Brain microvascular endothelial cell (primary cell): ENCODE results near the gene MORC2.

Source experiments
- DNase-seq: peaks from one replicate; pipeline ENCODE4 v3.0.0-alpha.2; 2020
- H3K27ac ChIP-seq: fragments of 250-450 bp; sonication (Bioruptor Pico); 2 replicates; pipeline ENCODE4 v1.5.1; 2020; ENCODE audit warnings: mild to moderate bottlenecking, moderate library complexity
- H3K27me3 ChIP-seq: fragments of 250-450 bp; sonication (Bioruptor Pico); replicated peaks from 2 replicates; pipeline ENCODE4 v1.5.1; 2020; ENCODE audit warnings: mild to moderate bottlenecking
- H3K36me3 ChIP-seq: fragments of 250-450 bp; sonication (Bioruptor Pico); replicated peaks from 2 replicates; pipeline ENCODE4 v1.5.1; 2020; ENCODE audit warnings: mild to moderate bottlenecking
- H3K4me3 ChIP-seq: 2 replicates; pipeline ENCODE4 v1.5.1; 2011; ENCODE audit warnings: low read depth, mild to moderate bottlenecking, control low read depth, low read length, moderate library complexity
- in situ Hi-C: cut with HindIII; loops from 2 replicates; pipeline ENCODE4 v1.10.0; 2017; ENCODE audit warnings: low sequenced_read_pairs, low pct_ligation_motif_present
- TF ChIP-seq, protein P1 (sequence below): IDR thresholded peaks from 2 replicates; pipeline ENCODE4 v1.5.1; 2011; ENCODE audit warnings: low read depth, mild to moderate bottlenecking, moderate library complexity, low read length, control low read depth, inconsistent platforms; ENCODE audit errors: missing control alignments

MORC2 gene

DNA sequence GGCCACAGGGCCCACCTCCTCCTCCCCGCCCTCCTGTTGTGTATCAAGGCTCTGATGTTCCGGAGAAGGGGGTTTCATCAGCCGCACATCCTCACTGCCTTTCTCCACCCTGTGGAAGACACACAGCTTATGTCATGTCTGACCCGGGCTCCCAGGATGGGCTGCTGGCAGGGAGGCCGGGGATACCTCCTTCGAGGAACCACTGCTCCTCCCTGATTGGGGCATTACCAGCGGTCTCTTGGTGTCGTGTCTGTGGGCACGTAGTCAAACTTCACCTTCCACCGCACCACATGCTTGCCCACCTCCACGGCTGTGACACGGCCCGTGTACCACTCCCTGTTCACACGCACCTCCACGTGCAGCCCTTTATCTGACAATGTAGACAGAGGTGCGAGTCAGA, 35.9 kb downstream of the MORC2 start:
- H3K27ac ChIP-seq: no peak overlapping the region
- no peak for DNase-seq
- TF ChIP-seq, protein P1, sequence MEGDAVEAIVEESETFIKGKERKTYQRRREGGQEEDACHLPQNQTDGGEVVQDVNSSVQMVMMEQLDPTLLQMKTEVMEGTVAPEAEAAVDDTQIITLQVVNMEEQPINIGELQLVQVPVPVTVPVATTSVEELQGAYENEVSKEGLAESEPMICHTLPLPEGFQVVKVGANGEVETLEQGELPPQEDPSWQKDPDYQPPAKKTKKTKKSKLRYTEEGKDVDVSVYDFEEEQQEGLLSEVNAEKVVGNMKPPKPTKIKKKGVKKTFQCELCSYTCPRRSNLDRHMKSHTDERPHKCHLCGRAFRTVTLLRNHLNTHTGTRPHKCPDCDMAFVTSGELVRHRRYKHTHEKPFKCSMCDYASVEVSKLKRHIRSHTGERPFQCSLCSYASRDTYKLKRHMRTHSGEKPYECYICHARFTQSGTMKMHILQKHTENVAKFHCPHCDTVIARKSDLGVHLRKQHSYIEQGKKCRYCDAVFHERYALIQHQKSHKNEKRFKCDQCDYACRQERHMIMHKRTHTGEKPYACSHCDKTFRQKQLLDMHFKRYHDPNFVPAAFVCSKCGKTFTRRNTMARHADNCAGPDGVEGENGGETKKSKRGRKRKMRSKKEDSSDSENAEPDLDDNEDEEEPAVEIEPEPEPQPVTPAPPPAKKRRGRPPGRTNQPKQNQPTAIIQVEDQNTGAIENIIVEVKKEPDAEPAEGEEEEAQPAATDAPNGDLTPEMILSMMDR: no peak
- H3K4me3 ChIP-seq: no peak overlapping the region
- H3K36me3 ChIP-seq: peaks cover 89% of the 10 kb centered on the region
- H3K27me3 ChIP-seq: no peaks in the 10 kb centered on the region
- in situ Hi-C loops: no loop called here

DNA sequence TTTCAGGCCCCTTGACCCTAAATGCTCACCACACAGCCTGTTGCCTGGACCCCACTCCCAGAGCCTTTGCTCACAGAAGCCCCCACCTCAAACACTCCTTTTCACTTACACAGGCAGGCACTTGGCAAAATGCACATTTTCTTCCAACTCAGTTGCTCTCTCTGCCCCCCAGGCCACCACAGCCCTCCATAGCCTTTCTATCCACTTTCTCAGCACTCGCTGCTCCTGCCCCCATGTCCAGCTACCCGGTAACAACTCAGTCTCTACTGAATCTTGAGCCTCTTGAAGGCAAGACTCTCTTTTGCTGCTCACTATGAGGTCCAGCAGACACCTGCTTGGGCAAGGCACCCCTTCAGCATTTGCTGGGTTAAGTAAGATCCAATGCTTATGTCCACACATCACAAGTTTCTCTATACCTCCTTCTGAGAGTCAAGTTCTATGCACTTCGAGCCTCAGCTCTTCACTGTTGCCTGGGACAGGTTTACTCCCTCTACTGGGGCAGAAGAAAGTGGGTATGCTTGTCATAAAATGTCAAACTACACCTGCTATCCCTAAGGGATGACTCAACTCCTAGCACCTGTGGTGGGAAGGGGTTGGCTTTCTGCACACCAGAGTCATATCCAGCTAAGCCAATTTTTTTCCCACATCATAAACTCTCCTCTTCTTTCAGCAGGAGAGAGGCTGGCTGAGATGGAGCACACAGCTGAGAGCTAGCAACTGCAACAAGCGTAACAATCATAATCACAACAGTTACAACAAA, 36.9 kb downstream of the MORC2 start:
- Histone ChIP-seq H3K36me3 (peaks cover 89% of the 10 kb centered on the region), H3K27ac (no peak overlapping the region)

DNA sequence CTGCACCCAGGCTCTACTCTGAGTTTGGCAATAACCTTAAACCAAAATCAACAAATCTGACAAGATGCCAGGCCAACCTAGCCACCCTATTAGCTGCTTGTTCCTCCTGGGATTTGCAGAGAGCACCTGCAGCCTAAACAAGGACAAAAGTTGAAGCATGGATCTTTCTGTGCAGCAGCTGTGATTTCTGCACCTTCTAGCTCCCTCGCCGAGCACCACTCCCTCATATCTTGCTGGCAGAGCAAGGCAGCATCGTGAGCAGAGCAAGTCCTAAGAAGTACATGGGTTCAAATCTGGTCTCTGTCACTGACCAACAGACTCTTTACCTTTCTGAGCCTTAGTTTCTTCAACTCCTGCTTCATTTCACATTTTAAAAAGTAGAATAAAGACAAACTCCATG, 38.3 kb downstream of the MORC2 start:
- no peak overlapping the region for H3K27ac ChIP-seq
- in situ Hi-C loops: no loop called here
- peaks cover 82% of the 10 kb centered on the region for H3K36me3 ChIP-seq
- H3K4me3 ChIP-seq: no peak overlapping the region
- TF ChIP-seq, protein P1: no peak
- no peak for DNase-seq
- no peaks in the 10 kb centered on the region for H3K27me3 ChIP-seq

More for the DNA sequence above, 36.9 kb downstream of the MORC2 start:
- Histone ChIP-seq H3K4me3 (no peak overlapping the region), H3K27me3 (no peaks in the 10 kb centered on the region)
- in situ Hi-C loops: no loop called here
- DNase-seq: no peak
- TF ChIP-seq, protein P1: no peak

DNA sequence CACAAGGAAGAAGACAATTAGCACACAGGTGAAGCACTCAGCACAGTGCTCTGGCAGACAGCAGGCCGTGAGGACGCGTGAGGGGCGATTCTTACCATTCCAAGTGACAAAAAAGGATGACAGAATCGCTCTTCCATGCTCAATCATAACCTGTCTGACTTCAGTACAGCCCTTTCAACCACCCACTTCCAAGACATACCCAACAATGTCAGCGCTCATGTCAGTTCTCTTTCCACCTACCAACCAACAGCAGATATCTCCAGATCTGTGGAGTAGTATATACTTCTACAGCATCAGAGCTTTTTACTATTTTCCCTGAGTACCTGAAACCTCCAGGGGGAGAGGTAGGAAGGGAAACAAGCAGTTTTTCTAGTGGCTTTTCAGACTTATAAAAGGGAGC, 40.2 kb downstream of the MORC2 start:
- TF ChIP-seq, protein P1: no peak
- H3K36me3 ChIP-seq: peaks cover 65% of the 10 kb centered on the region
- no peak for DNase-seq
- H3K27ac ChIP-seq: no peak overlapping the region
- in situ Hi-C loops: no loop called here
- H3K4me3 ChIP-seq: no peak overlapping the region
- H3K27me3 ChIP-seq: no peaks in the 10 kb centered on the region

DNA sequence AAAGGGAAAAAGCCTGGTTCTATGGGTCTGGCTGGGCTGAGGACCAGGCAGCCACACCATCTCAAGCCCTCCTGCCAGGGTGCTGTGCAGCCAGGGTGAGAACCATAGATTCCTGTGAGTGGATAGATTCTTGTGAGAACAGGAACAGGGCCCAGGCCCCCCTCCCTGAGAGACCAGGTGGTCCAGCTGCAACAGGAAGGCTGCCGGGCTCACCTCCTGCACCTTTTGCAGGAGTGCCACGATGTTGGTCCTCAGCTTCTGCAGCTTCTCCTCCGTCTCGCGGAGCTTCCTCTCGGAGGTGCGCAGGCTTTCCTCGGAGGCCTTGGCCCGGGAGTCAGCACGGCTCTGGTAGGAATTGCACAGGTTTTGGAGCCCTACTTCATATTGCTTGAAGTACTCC, 40.8 kb downstream of the MORC2 start:
- no peaks in the 10 kb centered on the region for H3K27me3 ChIP-seq
- TF ChIP-seq, protein P1: no peak
- no peak for DNase-seq
- no peak overlapping the region for H3K27ac ChIP-seq
- H3K36me3 ChIP-seq: peaks cover 59% of the 10 kb centered on the region
- H3K4me3 ChIP-seq: no peak overlapping the region
- in situ Hi-C loops: no loop called here

DNA sequence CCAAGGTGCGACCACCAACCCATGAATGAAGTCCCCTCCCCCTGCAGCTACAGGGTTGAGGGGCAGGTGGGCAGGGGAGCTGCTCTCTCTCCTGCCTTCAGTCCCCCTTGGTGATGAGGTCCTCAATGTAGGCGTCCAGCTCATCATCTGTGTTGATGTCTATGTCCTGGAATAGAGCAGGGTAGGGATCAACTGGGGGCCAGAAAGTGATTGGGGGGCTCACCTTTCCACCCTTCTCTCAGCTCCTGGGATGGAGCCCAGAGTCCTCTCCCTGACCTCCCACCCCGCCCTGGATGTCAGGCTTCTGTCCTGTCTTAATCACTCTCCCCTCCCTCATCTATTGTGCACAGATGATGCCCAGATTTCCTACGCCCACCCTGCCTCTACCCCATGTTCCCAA, 41.9 kb downstream of the MORC2 start:
- Histone ChIP-seq H3K27ac (no peak overlapping the region), H3K27me3 (no peaks in the 10 kb centered on the region), H3K36me3 (peaks cover 48% of the 10 kb centered on the region), H3K4me3 (no peak overlapping the region)
- TF ChIP-seq, protein P1: no peak
- in situ Hi-C loops: no loop called here
- DNase-seq: no peak
